Measurements from ENCODE around the gene ARHGAP15. TPM values are rescaled to one million over a fixed set of nuclear protein-coding genes. Genes with fewer than 3 reads are reported as not detected.

The ARHGAP15 gene
- polyA plus RNA-seq, 2 of the 4 experiments (the other 2 are of a cell fraction), result 0.34 TPM; not detected in 1

- TF ChIP-seq, protein P1, sequence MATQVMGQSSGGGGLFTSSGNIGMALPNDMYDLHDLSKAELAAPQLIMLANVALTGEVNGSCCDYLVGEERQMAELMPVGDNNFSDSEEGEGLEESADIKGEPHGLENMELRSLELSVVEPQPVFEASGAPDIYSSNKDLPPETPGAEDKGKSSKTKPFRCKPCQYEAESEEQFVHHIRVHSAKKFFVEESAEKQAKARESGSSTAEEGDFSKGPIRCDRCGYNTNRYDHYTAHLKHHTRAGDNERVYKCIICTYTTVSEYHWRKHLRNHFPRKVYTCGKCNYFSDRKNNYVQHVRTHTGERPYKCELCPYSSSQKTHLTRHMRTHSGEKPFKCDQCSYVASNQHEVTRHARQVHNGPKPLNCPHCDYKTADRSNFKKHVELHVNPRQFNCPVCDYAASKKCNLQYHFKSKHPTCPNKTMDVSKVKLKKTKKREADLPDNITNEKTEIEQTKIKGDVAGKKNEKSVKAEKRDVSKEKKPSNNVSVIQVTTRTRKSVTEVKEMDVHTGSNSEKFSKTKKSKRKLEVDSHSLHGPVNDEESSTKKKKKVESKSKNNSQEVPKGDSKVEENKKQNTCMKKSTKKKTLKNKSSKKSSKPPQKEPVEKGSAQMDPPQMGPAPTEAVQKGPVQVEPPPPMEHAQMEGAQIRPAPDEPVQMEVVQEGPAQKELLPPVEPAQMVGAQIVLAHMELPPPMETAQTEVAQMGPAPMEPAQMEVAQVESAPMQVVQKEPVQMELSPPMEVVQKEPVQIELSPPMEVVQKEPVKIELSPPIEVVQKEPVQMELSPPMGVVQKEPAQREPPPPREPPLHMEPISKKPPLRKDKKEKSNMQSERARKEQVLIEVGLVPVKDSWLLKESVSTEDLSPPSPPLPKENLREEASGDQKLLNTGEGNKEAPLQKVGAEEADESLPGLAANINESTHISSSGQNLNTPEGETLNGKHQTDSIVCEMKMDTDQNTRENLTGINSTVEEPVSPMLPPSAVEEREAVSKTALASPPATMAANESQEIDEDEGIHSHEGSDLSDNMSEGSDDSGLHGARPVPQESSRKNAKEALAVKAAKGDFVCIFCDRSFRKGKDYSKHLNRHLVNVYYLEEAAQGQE (IDR thresholded peaks at IDR 0.05), result no peak
- TF ChIP-seq MYC (IDR thresholded peaks at IDR 0.05; ENCODE audit: borderline replicate concordance, low read length), result no peak
- no peak for TF ChIP-seq RARB (CRISPR knock-in tag; IDR thresholded peaks at IDR 0.05)
- TF ChIP-seq FOXS1 (CRISPR knock-in tag; IDR thresholded peaks at IDR 0.05), result no peak
- TF ChIP-seq JUNB (IDR thresholded peaks at IDR 0.05), result no peak
- TF ChIP-seq PBX3 (IDR thresholded peaks at IDR 0.05), result no peak
- no peak for TF ChIP-seq CHD4 (IDR thresholded peaks at IDR 0.05; ENCODE audit: borderline replicate concordance)
- no peak for TF ChIP-seq HDAC2 (IDR thresholded peaks at IDR 0.05)
- no peak for TF ChIP-seq E2F6 (IDR thresholded peaks at IDR 0.05; ENCODE audit: borderline replicate concordance, low read depth)
Observed at GRCh38 chr2:143375384-143375880, 246.2 kb downstream of the ARHGAP15 start (continued).

DNA sequence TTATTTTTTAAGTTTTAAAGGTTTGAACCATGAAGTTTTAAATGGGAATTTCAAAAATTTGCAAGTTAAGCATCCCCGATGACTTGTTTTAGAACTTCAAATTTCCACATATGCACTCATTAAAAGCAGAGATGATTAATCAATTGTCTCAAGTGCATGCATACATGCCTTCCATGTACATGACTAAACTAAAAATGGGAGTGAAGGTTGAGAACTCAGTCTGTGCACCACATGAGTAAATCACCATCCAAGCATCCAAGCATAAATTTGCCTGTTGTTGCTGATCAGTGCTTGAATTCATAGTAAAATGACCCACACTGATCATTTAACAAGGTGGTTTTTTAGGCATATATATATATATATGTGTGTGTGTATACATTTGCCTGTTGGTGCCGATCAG lies 249.8 kb downstream of the ARHGAP15 start:
- no peak for DNase-seq (ENCODE audit: low read depth in 1 of 2, low spot score in 1 of 2)
- ChIA-PET CTCF (no interaction called here), POLR2A (no interaction called here)
- no peak for ATAC-seq
- H3K4me2 ChIP-seq, result no peak overlapping the region
- no peak for FAIRE-seq
- 61% methylated on average over 2 of the region's 2 CpGs for WGBS (ENCODE audit: missing lambda C conversion rate)
- no peak overlapping the region for H3K4me3 ChIP-seq
- TF ChIP-seq GATA3 (IDR thresholded peaks at IDR 0.05; ENCODE audit: borderline replicate concordance) (no peak), NPAS2 (CRISPR knock-in tag; IDR thresholded peaks at IDR 0.05; ENCODE audit: borderline replicate concordance) (no peak), RNF2 (IDR thresholded peaks at IDR 0.05; ENCODE audit: borderline replicate concordance, low read depth) (no peak), ZC3H11A (IDR thresholded peaks at IDR 0.05) (no peak), RFX5 (IDR thresholded peaks at IDR 0.05) (no peak), HMGXB4 (CRISPR knock-in tag; IDR thresholded peaks at IDR 0.05; ENCODE audit: borderline replicate concordance) (no peak), ATOH8 (CRISPR knock-in tag; IDR thresholded peaks at IDR 0.05; ENCODE audit: low read depth) (no peak), FOSB (CRISPR knock-in tag; IDR thresholded peaks at IDR 0.05) (no peak), EHF (CRISPR knock-in tag; IDR thresholded peaks at IDR 0.05) (no peak), ZNF302 (CRISPR knock-in tag; IDR thresholded peaks at IDR 0.05) (no peak), EP300 (IDR thresholded peaks at IDR 0.05) (no peak), CHD4 (IDR thresholded peaks at IDR 0.05; ENCODE audit: borderline replicate concordance) (no peak), JUNB (IDR thresholded peaks at IDR 0.05) (no peak), TP53 (CRISPR knock-in tag; IDR thresholded peaks at IDR 0.05) (no peak), EHMT2 (IDR thresholded peaks at IDR 0.05; ENCODE audit: low read depth) (no peak), TFCP2L1 (CRISPR knock-in tag; IDR thresholded peaks at IDR 0.05) (no peak), JUN (IDR thresholded peaks at IDR 0.05) (no peak)
- TF ChIP-seq, protein P2, sequence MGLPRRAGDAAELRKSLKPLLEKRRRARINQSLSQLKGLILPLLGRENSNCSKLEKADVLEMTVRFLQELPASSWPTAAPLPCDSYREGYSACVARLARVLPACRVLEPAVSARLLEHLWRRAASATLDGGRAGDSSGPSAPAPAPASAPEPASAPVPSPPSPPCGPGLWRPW (IDR thresholded peaks at IDR 0.05), result no peak
- TF ChIP-seq, protein P3, sequence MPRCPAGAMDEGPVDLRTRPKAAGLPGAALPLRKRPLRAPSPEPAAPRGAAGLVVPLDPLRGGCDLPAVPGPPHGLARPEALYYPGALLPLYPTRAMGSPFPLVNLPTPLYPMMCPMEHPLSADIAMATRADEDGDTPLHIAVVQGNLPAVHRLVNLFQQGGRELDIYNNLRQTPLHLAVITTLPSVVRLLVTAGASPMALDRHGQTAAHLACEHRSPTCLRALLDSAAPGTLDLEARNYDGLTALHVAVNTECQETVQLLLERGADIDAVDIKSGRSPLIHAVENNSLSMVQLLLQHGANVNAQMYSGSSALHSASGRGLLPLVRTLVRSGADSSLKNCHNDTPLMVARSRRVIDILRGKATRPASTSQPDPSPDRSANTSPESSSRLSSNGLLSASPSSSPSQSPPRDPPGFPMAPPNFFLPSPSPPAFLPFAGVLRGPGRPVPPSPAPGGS (IDR thresholded peaks at IDR 0.05), result no peak
- no peaks in the 10 kb centered on the region for H3K9me3 ChIP-seq
- no peak overlapping the region for H3K27ac ChIP-seq
- H3K4me1 ChIP-seq, result no peaks in the 10 kb centered on the region

Measured in A549 (cell line).